B cell (primary cell): ENCODE data around the gene VN1R5.

Experiments
- EZH2 ChIP-seq: IDR thresholded peaks from 2 replicates; pipeline ENCODE4 v1.6.1; 2012; ENCODE audit warnings: borderline replicate concordance, low read depth, mild to moderate bottlenecking, moderate library complexity, low read length; ENCODE audit not compliant: insufficient read depth, poor library complexity, severe bottlenecking
- TF ChIP-seq, protein P1 (sequence below): fragments of 200-600 bp; IDR thresholded peaks from one replicate; pipeline ENCODE4 v1.8.0; 2022; ENCODE audit warnings: antibody characterized with exemption, mild to moderate bottlenecking

DNA sequence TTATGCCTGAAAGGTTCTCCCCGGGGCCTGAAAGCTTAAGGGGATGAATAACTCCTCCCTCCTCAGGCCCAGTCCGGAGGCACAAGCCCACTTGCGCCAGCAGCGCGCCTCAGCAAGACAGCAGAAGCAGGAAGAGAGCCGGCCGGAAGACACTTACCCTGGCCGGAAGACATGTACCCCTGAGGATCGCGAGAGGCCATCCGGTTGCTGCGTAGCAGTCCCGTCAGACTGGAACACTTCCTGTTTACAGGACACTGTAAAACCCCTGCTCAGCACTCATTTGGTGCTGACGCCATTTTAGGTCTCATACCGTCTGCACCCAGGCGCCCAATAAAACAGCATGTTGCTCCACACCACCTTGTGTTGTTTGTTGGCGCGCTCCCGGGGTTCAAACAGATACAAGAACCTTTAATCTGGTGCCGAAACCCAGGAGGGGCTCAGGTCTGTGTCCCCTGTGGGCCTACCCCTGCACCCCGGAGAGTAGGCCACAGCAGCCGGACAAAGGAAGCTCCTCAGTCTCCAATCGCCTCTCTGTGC is 30.3 kb downstream of the VN1R5 start:
- TF ChIP-seq, protein P1, sequence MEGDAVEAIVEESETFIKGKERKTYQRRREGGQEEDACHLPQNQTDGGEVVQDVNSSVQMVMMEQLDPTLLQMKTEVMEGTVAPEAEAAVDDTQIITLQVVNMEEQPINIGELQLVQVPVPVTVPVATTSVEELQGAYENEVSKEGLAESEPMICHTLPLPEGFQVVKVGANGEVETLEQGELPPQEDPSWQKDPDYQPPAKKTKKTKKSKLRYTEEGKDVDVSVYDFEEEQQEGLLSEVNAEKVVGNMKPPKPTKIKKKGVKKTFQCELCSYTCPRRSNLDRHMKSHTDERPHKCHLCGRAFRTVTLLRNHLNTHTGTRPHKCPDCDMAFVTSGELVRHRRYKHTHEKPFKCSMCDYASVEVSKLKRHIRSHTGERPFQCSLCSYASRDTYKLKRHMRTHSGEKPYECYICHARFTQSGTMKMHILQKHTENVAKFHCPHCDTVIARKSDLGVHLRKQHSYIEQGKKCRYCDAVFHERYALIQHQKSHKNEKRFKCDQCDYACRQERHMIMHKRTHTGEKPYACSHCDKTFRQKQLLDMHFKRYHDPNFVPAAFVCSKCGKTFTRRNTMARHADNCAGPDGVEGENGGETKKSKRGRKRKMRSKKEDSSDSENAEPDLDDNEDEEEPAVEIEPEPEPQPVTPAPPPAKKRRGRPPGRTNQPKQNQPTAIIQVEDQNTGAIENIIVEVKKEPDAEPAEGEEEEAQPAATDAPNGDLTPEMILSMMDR: no peak
- TF ChIP-seq EZH2: no peak
